Gastrocnemius medialis (tissue), 4 donors: ENCODE data around the gene ARHGAP9.

Experiments
- CTCF ChIP-seq, 5 experiments: fragments of 450-650 bp in 3 of 5; fragments of 200-600 bp in 2 of 5; sonication (generic) in 2 of 5; IDR thresholded peaks in 4 of 5; conservative IDR thresholded peaks in 1 of 5; 1 replicate in 4 of 5; 2 replicates in 1 of 5; pipeline ENCODE4 v1.5.1; 2016 to 2019; ENCODE audit warnings: antibody characterized with exemption in 5 of 5, mild to moderate bottlenecking in 3 of 5, moderate library complexity in 3 of 5
- POLR2A ChIP-seq, 2 donors: fragments of 450-650 bp; IDR thresholded peaks; one replicate each; pipeline ENCODE4 v1.6.1; 2017; ENCODE audit warnings: antibody characterized with exemption in 2 of 2, mild to moderate bottlenecking in 2 of 2, moderate library complexity in 2 of 2

- TF ChIP-seq POLR2A (IDR thresholded peaks at IDR 0.05) (no peak), CTCF (IDR thresholded peaks at IDR 0.05 in 4 of 5, conservative IDR thresholded peaks at IDR 0.05 in 1 of 5) (no peak)
These were observed 39.9 kb downstream of the ARHGAP9 start for GRCh38 chr12:57439762-57440266.
